ENCODE data around the gene ZNF667. TPM values are rescaled to one million over a fixed set of nuclear protein-coding genes. Genes with fewer than 3 reads are reported as not detected.

Gene ZNF667
- 1 to 10 TPM; 3.3 to 5.5 TPM for total RNA-seq

DNA sequence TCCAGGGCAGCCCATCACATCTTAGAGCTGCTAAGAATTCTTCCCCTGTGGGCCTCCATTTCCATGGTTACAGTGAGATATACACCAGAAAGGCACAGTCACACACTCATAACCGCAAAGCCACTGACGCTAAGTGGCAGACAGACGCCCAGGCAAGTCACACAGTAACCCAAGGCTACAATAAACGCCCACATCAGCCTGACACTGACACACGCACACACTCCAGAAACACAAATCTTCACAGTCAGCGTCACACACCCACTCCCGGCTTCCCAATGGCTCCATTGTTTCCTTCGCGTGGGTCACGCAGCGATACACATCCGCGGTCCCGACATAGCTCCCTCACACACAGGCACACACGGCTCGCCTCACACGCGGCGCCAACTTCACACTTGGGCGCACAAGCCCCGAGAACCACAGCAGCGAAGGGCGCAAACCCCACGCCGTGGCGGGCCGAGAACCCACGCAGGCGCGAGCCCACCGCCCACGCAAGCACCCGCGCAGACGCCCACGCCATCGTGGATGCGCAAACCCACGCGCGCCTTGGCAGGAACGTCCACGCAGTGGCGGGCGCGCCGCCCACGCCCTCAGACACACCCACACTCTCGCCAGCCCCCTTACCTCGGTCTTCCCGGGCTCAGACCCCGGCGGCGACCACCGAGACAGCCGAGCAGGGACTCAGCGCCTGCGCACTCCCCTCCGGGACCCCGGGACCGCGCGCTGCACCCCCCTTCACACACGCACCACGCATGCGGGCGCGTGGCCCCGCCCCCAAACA lies at the start of gene ZNF667:
Gene ZNF667, minus strand, starts transcription at position 695 of the 778 bp plus-strand sequence. CDS start 14,975 bp downstream, outside the sequence.

DNA sequence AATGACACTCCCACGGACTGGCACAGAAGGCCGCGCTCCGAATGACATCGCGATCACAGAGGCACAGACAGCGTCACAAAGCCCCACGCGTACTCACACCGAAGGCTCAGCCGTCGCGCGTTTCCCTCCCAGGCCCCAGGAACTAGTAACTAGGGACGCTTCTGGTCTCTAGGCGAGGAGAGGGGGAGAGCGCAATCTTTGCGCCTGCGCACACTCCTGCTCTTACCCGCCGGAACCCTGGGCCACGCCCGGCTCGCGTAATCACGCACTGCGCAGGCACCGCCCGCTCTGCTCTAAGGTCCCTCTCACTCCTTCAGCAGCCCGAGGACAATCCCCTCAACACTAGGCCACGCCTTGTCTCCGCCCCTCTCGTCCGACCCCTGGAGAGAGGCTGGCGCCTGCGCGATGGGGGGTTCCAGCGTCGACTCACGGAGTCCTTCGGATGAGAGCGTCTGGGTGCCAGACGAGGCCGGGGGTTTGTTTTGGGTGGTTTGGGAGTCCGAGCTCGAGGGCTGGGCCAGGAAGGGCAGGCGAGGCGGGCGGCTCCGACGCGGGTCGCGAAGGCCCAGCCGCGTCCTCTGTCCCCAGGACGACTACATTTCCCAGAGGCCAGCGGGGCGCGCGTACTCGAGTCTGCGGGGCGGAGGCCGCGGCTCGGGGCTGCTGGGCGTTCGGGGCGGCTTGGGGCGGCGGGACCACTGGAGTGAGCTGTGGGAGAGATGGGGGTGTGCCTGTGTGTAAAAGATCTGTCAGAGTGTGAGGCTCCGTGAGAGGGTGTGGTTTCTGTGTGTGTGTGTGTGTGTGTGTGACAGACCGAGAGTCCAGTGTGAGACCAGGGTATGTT lies 30.5 kb upstream of the ZNF667 start, which contains the start of gene ZNF471:
Gene ZNF471, plus strand, starts transcription at position 410 of the 844 bp plus-strand sequence. CDS start 3,717 bp downstream, outside the sequence.

DNA sequence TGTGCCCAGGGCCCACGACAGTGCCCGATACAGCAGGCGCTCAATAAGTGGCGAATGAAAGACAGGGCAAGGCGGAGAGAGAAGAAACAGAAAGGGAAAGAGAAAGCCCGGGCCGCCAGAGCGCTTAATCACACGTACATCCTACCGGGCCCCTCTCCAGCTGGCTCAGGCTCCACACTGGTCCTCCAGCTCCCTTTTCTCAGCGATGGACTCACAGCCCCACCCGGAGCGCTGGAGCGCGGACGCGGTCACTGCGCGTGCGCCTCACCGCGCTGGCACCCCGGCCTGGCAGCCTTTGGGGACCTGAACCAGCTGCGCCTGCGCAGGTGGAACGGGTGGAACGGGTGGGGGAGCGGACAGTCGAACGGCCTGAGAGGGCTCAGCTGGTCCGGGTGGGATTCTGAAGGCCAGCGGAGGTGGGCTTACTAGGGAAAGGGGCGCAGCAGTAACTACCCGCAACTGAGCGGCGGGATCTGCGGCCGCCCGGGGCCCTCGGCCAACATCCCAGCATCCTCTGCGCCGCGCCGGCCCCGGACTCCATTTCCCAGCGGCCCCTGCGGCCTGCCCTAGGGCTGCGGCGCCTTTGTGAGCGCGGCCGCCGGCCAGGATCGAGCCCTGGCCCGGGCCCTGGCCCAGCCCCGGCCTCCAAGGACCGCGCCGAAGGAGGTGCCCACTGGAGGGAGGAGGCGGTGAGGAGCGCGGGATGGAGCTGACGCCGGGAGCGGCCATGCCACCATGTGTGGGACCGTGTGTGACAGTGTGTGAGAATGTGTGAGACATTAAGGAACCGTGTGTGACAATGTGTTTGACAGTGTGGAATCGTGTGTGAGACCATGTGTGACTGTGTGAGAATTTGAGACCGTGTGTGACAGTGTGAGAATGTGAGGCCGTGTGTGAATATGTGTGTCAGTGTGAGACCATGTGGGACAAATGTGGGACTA lies 73.1 kb downstream of the ZNF667 start, which contains the start of gene ZNF583:
Gene ZNF583, plus strand, starts transcription at position 569 of the 941 bp plus-strand sequence. CDS start 2,783 bp downstream, outside the sequence.

DNA sequence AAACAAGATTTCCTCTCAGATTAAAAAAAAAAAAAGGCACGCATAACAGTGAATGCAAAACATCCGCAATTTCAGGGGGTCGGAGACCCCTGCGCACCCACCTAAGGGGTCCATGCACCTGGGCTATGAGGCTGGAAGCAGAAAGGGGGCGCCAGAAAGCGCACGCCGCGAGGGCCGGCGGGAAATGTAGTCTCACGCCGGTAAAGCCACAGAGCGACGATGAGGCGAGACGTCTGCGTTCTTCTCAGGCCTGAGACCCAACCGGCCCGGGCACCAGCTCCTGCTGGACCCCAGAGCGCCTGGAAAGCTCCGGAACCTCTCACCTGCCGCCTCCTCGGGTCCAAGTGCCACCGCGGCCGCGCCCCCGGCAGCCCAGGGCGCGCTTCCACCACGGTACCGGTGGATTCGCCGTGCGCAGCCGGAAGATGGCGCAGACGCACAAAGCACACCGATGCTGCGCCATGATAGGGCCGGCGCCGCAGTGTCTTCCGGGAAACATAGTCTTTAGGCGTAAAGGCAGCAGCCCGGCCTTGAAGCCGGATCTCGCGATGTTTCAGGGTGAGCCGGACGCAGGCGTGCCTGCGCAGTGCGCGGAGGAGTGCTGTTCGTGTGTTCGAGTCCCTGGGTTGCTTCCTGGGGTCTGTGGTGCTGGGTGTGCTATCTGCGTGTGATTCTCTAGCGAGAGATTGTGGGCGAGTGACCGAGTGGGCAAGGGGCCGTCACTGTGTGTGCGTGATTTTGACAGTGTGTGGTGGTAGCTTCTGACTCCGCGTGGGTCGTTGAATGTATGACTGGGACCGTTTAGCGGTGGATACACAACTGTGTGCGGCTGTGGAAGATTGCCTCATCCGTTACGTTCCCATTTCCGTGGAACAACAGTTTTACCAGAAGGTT lies 83.8 kb downstream of the ZNF667 start, which contains the start of gene ZNF582:
Gene ZNF582, minus strand, starts transcription at position 416 of the 894 bp plus-strand sequence. CDS start 1,782 bp downstream, outside the sequence.

Other genes starting within 250 kb of the ZNF667 start
- not detected for gene EDDM13, start 204.6 kb downstream of the ZNF667 start, total RNA-seq
- gene ZSCAN5A, start 162.5 kb downstream of the ZNF667 start, total RNA-seq, result 1 to 10 TPM; 5.0 to 7.2 TPM
- 1 to 10 TPM; 2.0 to 4.5 TPM for gene ZNF582, start 83.8 kb downstream of the ZNF667 start, total RNA-seq
- 1 to 10 TPM; 3.7 to 4.8 TPM for gene ZNF583, start 73.0 kb downstream of the ZNF667 start, total RNA-seq
- 1 to 10 TPM; 1.7 to 3.1 TPM for gene ZNF471, start 30.5 kb upstream of the ZNF667 start, total RNA-seq
- 1 to 10 TPM; 7.7 to 8.6 TPM for gene ZFP28, start 61.6 kb upstream of the ZNF667 start, total RNA-seq
- gene ZNF470, start 90.1 kb upstream of the ZNF667 start, total RNA-seq, result 1 to 10 TPM; 2.0 to 2.4 TPM
- 10 to 100 TPM in 1 of 2 donors, 1 to 10 TPM in 1; 8.7 to 11.4 TPM for gene ZNF71, start 118.0 kb upstream of the ZNF667 start, total RNA-seq
- not detected for gene SMIM17, start 165.8 kb upstream of the ZNF667 start, total RNA-seq
- gene ZNF835, start 194.4 kb upstream of the ZNF667 start, total RNA-seq, result under 1 TPM; under 0.01 to 0.69 TPM

Measured in melanocyte of skin (primary cell).